Stimulated activated CD4-positive, alpha-beta T cell treated with anti-CD3 and anti-CD28 coated beads, Interleukin-4, amount 100 ng/mL, for 1 hour (primary cell): ENCODE data around the gene OR5P2.
"Not testable (repeated sequence)": the region's sequence is repeated elsewhere in the genome, so short reads cannot be mapped to it uniquely, and the experiment has no call there.

Experiments used
- DNase-seq: peaks from one replicate; pipeline ENCODE4 v3.0.0-alpha.2; 2020

OR5P2 gene, protein sequence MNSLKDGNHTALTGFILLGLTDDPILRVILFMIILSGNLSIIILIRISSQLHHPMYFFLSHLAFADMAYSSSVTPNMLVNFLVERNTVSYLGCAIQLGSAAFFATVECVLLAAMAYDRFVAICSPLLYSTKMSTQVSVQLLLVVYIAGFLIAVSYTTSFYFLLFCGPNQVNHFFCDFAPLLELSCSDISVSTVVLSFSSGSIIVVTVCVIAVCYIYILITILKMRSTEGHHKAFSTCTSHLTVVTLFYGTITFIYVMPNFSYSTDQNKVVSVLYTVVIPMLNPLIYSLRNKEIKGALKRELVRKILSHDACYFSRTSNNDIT

DNA sequence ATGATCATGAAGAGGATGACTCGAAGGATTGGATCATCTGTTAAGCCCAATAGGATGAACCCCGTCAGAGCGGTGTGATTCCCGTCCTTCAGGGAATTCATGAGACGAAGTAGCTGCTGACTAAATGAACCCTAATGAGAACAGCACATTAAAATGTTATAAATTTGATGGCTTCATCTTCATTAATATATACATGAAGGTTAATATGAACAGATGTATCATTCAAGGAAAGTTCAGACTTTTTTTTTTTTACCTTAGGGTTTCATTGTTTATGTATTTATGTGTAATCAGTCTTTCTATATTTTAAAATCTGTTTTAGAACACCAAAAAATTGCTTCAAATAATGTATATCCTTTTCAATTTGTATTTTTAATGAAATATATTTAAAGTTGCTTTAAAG is at the start of gene OR5P2:
TSS of gene OR5P2 (minus strand) at position 101 of the 400 bp plus-strand sequence. CDS start at position 101, 0 bp downstream.
- no peak for DNase-seq

DNA sequence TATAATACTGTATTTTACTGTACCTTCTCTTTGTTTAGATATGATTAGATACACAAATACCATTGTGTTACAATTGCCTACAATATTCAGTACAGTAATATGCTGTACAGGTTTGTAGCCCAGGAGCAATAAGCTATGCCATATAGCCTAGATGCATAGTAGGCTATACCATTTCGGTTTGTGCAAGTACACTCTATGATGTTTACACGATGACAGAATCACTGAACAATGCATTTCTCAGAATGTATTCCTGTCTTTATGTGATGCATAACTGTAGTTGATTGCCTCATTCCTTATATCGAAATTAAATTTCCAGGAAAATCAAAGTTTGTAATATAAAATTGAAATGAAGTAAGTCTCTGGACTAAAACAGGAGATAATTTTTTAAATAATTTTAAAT is 49.3 kb upstream of the OR5P2 start:
- DNase-seq: no peak

DNA sequence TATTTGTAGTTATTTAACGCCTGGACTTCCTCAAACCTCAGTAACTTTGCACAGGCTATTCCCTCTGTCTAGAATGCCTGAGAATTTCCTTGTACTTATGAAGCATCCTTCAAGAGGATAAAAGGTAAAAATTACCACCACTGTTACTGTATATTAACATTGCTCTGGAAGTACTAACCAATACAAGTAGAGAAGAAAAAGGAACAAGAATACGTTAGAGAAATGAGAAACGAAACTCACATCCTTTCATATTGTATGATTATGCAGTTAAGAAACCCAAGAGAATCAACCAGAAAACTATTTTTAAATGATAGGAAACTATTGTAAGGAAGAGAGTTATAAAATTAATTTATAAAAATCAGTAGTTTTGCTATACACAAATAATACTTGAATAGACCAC is 48.2 kb upstream of the OR5P2 start:
- DNase-seq: no peak

DNA sequence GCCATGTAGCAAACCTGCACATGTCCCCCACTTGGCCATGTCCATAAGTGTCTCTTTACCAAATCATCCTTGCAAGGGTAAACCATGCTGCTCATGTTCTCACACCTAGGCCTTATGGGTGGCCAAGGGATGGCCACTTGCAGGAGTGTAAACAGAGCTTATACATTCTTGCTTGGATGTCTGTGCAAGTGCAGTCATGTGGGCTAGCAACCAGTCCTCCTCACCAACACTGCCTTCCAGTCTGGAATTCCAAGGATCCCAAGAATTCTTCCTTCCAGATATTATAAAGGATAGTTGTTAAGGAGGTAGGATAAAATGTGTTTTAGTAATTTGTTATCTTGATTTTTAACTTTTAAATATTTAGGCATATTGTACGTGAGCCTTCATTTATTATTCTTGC is 47.8 kb upstream of the OR5P2 start:
- no peak for DNase-seq

DNA sequence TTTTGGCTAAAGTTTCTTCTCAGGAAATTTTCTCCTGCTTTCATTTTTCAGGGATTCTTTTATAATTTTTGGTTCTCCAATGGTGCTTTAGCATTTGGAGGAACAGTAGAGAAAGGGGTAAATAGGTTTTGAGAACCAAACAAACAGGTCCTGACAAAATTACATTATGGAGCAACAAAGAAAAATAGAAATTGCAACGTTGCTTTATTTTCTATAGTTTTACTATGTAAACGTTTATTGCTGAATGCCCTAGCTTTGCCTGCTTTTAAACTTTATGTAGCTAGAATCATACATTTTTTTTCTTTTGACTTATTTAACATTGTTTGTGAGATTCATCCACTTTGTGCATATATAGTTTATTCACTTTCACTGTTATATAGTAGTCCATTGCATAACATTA is 43.8 kb upstream of the OR5P2 start:
- no peak for DNase-seq

DNA sequence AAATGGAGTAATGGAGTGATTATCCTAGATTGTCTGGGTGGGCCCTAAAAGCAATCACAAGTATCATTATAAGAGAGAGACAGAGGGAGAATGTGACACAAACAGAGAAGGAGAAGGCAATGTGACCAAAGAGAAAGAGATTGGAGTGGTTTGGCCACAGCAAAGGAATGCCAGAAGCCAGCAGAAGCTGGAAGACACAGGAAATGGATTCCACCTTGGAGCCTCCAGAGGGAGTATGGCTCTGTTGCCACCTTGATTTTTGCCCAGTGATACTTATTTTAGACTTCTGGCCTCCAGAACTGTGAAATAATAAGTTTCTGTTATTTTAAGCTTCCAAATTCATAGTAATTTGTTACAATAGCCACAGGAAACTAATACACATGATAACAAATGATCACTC is 36.8 kb upstream of the OR5P2 start:
- DNase-seq: no peak

DNA sequence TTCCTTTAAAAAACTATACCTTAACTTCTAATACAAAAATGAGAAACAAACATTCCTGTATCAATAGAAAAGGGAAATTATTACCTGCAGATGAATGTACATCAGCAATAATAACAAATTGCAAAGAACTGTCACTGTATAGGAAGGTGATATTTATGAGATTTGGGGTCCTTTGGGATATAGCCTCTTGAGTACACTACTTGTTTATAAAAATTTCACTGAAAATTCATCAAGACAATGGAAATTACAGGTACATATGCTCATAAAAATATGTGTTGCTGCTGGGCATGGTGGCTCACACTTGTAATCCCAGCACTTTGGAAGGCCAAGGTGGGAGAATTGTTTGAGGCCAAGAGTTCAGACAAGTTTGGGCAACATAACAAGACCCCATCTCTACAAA is 34.0 kb upstream of the OR5P2 start, which contains the start of gene OR5P3:
TSS of gene OR5P3 (minus strand) at position 101 of the 400 bp plus-strand sequence.
- no peak for DNase-seq

DNA sequence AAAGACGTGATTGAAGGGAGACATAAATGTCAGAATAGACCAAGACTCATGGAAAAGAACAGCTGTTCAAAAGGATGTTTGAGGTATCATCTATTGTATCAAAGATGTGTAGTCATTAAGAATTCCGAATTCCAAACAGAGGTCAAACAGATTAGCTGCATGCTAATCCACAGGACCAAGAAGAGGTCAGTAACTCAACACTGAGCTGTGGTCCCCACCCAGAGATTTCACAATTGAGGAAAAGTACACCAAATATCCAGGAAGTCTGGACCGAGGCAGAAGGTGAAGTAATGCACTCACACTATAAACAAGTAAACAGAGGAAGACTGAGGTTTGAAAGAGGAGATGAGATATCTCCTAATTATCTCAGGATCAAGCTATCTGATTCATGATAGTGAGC is 29.6 kb upstream of the OR5P2 start:
- DNase-seq: no peak

DNA sequence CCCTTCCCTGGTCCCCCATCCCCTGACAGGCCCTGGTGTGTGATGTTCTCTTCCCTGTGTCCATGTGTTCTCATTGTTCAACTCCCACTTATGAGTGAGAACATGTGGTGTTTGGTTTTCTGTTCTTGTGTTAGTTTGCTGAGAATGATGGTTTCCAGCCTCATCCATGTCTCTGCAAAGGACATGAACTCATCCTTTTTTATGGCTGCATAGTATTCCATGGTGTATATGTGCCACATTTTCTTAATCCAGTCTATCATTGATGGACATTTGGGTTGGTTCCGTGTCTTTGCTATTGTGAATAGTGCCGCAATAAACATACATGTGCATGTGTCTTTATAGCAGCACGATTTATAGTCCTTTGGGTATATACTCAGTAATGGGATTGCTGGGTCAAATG is 23.7 kb upstream of the OR5P2 start:
- DNase-seq: not testable (repeated sequence)

DNA sequence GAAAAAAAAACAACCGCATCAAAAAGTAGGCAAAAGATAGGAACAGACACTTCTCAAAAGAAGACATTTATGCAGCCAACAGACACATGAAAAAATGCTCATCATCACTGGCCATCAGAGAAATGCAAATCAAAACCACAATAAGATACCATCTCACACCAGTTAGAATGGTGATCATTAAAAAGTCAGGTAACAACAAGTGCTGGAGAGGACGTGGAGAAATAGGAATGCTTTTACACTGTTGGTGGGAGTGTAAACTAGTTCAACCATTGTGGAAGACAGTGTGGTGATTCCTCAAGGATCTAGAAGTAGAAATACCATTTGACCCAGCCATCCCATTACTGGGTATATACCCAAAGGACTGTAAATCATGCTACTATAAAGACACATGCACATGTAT is 18.2 kb upstream of the OR5P2 start:
- DNase-seq: not testable (repeated sequence)

DNA sequence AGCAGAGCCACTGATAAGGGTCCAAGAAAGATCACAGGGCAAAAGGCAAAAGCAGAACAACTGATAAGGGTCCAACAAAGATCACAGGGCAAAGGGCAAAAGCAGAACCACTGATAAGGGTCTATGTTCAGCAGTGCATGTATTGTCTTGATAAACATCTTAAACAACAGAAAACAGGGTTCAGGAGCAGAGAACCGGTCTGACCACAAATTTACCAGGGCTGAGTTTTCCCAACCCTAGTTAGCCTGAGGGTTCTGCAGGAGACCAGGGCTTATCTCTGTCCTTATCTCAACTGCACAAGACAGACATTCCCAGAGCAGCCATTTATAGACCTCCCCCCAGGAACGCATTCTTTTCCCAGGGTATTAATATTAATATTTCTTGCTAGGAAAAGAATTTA is 13.6 kb upstream of the OR5P2 start:
- DNase-seq: not testable (repeated sequence)

DNA sequence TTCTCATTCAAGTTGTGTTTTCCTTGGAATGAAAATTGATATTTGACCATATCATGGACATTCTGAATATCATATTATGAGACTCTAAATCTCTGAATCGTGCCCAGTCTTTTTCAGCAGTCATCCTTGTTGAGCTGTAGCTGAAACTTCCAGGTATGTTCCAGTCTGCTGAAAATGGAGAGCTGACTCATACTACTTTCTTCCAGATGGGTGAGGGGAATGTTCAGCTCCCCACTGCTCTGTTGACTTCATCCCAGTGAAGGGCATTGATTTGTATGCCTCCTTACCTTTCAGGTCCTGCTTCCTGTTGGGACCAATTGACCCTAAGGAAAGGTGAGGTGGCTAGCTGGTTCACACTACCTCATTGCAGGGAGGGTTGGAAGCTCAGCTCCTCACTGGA is 3.5 kb downstream of the OR5P2 start:
- DNase-seq: no peak

DNA sequence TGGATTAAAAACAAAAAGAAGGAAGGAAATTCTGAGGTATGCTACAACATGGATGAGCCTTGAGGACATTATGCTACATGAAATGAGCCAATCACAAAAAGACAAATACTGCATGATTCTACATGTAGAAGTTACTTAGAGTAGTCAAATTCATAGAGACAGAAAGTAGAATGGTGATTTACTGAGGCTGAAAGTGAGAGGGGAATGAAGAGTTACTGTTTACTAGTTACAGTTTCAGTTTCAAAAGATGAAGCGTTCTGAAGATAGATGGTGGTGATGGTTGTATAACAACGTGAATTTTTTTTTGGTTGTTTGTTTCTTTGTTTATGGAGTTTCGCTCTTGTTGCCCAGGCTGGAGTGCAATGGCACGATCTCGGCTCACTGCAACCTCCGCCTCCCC is 9.5 kb downstream of the OR5P2 start:
- DNase-seq: no peak

DNA sequence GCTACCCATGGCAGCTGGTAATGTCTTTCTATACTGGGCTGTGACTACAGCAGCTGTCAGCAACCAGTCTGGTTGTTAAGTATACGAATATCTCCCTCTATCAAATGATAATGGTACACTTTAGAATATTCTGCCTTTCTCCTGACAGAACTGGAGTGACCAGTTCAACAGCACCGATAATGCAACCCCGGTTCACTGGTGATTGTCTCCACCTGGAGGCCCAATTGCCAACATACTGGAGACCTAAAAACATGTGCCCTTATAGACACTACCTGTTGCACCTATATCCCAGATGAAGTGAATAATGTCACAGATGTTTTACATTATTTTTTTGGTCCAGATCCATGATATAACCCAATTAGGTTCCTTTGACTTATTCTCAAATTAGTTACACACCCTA is 21.1 kb downstream of the OR5P2 start:
- DNase-seq: no peak

DNA sequence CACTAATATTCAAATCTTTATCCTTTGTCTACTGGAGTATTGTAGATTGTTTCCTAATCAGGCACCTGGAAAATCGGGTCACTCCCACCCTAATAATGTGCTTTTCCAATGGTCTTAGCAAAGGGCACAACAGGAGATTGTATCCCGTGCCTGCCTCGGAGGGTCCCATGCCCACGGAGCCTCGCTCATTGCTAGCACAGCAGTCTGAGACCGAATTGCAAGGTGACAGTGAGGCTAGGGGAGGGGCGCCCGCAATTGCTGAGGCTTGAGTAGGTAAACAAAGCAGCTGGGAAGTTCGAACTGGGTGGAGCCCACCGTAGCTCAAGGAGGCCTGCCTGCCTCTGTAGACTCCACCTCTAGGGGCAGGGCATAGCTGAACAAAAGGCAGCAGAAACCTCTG is 32.4 kb downstream of the OR5P2 start:
- DNase-seq: not testable (repeated sequence)

DNA sequence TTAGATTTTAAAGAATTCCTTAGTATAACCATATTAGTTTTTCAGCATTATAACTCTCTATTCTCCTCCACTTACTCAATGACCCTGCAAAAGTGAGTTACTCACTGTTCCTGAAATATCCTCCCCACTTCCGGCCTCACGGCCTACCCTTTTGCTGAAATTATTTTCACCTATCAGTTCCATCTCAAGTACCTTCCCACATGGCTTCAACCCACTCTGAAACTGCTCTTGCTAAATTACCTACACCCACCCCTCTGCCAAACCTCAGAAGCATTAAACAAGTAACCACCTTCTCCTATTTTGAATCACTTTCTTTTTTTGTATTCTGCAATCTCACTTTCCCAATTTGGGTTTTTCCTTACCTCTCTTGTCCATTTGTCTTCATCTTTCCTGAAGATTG is 37.7 kb downstream of the OR5P2 start:
- no peak for DNase-seq

DNA sequence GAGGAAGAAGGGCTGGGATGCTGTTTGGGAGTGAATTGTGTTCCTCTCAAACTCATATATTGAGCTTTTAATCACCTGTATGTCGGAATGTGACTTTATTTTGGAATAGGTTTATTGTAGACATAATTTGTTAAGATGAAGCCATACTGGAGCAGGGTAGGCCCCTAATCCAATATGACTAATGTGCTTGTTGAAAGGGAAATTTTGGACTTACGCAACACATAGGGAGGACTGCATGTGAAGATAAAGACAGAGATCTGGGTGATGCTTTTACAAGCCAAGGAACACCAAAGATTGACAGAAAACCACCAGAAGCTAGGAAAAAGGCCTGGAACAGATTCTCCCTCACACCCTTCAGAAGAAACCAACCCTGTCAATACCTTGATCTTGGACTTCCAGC is 47.3 kb downstream of the OR5P2 start:
- DNase-seq: no peak
